Liver (tissue), 9 donors: ENCODE measurements around the gene PREPL. TPM values are rescaled to one million over a fixed set of nuclear protein-coding genes. Genes with fewer than 3 reads are reported as not detected.

ENCODE experiments used
- DNase-seq: peaks from one replicate; pipeline ENCODE4 v3.0.0-alpha.2; 2017; ENCODE audit warnings: low spot score
- H3K27ac ChIP-seq, 2 donors: one replicate each; pipeline ENCODE4 v1.7.0; 2013; ENCODE audit warnings: inconsistent platforms in 2 of 2, low read length in 2 of 2, control low read depth in 1 of 2, low read depth in 1 of 2, mild to moderate bottlenecking in 1 of 2
- H3K27me3 ChIP-seq, 4 donors: one replicate each; pipeline versions ENCODE4 v1.6.1 to v1.7.0; 2013; ENCODE audit warnings: low read length in 3 of 4, inconsistent platforms in 1 of 4, mild to moderate bottlenecking in 1 of 4, moderate library complexity in 1 of 4; ENCODE audit not compliant: control insufficient read depth in 4 of 4, insufficient read depth in 4 of 4
- H3K36me3 ChIP-seq, 4 donors: one replicate each; pipeline versions ENCODE4 v1.6.1 to v1.7.0; 2013; ENCODE audit warnings: low read length in 3 of 4, mild to moderate bottlenecking in 3 of 4, low read depth in 1 of 4, moderate library complexity in 1 of 4; ENCODE audit not compliant: control insufficient read depth in 4 of 4, insufficient read depth in 3 of 4
- H3K4me1 ChIP-seq, 4 donors: one replicate each; pipeline versions ENCODE4 v1.6.1 to v1.7.0; 2013; ENCODE audit warnings: low read length in 3 of 4, mild to moderate bottlenecking in 3 of 4, moderate library complexity in 1 of 4; ENCODE audit not compliant: control insufficient read depth in 4 of 4, insufficient read depth in 4 of 4
- H3K4me3 ChIP-seq, 3 donors: one replicate each; pipeline versions ENCODE4 v1.6.1 to v1.7.0; 2013; ENCODE audit warnings: low read length in 3 of 3, control low read depth in 1 of 3, low read depth in 1 of 3, mild to moderate bottlenecking in 1 of 3
- H3K9ac ChIP-seq, 2 donors: one replicate each; pipeline ENCODE4 v1.7.0; 2013; ENCODE audit warnings: low read length in 2 of 2, mild to moderate bottlenecking in 2 of 2, moderate library complexity in 2 of 2, control low read depth in 1 of 2, low read depth in 1 of 2
- H3K9me3 ChIP-seq, 4 donors: one replicate each; pipeline versions ENCODE4 v1.6.1 to v1.7.0; 2013; ENCODE audit warnings: low read length in 3 of 4; ENCODE audit not compliant: control insufficient read depth in 4 of 4
- ATF3 ChIP-seq: IDR thresholded peaks from 2 replicates; pipeline ENCODE4 v1.6.1; 2016; ENCODE audit warnings: antibody characterized with exemption
- CTCF ChIP-seq: fragments of 150-350 bp; IDR thresholded peaks from 2 replicates; pipeline ENCODE4 v1.5.1; 2017; ENCODE audit warnings: improper control_type of control experiment, low read depth, low read length; ENCODE audit not compliant: missing input control
- EGR1 ChIP-seq, 2 donors: IDR thresholded peaks; 2 replicates each; pipeline ENCODE4 v1.6.1; 2016 to 2018; ENCODE audit warnings: antibody characterized with exemption in 2 of 2, low read depth in 2 of 2
- FOXA1 ChIP-seq: IDR thresholded peaks from 2 replicates; pipeline ENCODE4 v1.6.1; 2016; ENCODE audit warnings: antibody characterized with exemption
- FOXA2 ChIP-seq: IDR thresholded peaks from 2 replicates; pipeline ENCODE4 v1.6.1; 2016; ENCODE audit warnings: antibody characterized with exemption
- GABPA ChIP-seq, 2 donors: IDR thresholded peaks in 1 of 2; conservative IDR thresholded peaks in 1 of 2; 2 replicates each; pipeline ENCODE4 v1.6.1; 2016; ENCODE audit warnings: antibody characterized with exemption in 2 of 2, mild to moderate bottlenecking in 1 of 2, moderate library complexity in 1 of 2
- HNF4A ChIP-seq, 2 donors: conservative IDR thresholded peaks; 2 replicates each; pipeline ENCODE4 v1.6.1; 2016; ENCODE audit warnings: antibody characterized with exemption in 2 of 2, mild to moderate bottlenecking in 2 of 2
- JUND ChIP-seq, 2 donors: IDR thresholded peaks; 2 replicates each; pipeline ENCODE4 v1.6.1; 2016; ENCODE audit warnings: antibody characterized with exemption in 2 of 2
- MAX ChIP-seq: IDR thresholded peaks from 2 replicates; pipeline ENCODE4 v1.6.1; 2016; ENCODE audit warnings: antibody characterized with exemption
- RAD21 ChIP-seq, 2 donors: IDR thresholded peaks; 2 replicates each; pipeline ENCODE4 v1.6.1; 2016; ENCODE audit warnings: antibody characterized with exemption in 2 of 2, mild to moderate bottlenecking in 2 of 2
- REST ChIP-seq: IDR thresholded peaks from 2 replicates; pipeline ENCODE4 v1.6.1; 2016; ENCODE audit warnings: antibody characterized with exemption, mild to moderate bottlenecking
- RXRA ChIP-seq, 2 donors: IDR thresholded peaks; 2 replicates each; pipeline ENCODE4 v1.6.1; 2017 to 2018; ENCODE audit warnings: antibody characterized with exemption in 2 of 2, mild to moderate bottlenecking in 1 of 2
- SP1 ChIP-seq: IDR thresholded peaks from 2 replicates; pipeline ENCODE4 v1.6.1; 2018; ENCODE audit warnings: antibody characterized with exemption, mild to moderate bottlenecking
- TAF1 ChIP-seq: conservative IDR thresholded peaks from 2 replicates; pipeline ENCODE4 v1.6.1; 2016; ENCODE audit warnings: antibody characterized with exemption, mild to moderate bottlenecking
- YY1 ChIP-seq: IDR thresholded peaks from 2 replicates; pipeline ENCODE4 v1.6.1; 2016; ENCODE audit warnings: antibody characterized with exemption, mild to moderate bottlenecking
- WGBS: extraction: QIAGEN DNeasy Blood & Tissue Kit; methylation state at CpG from one replicate; pipeline ENCODE4 v1.1.7; 2013; 5-methylcytosine and 5-hydroxymethylcytosine counted together
- polyA plus RNA-seq, 2 donors: library from polyadenylated mRNA; stranded (reverse) in 1 of 2; unstranded in 1 of 2; fragments of 200-250 nt in 1 of 2; fragments of >200 nt in 1 of 2; fragmentation: Nextera tagmentation in 1 of 2; extraction: Ambion mirVana in 1 of 2; gene quantifications; one replicate each; pipeline versions ENCODE4 v1.2.1 to v1.2.3, GENCODE V29; 2013 to 2015
- total RNA-seq, 2 donors: library from RNA; depleted of rRNA; stranded (reverse); fragments of >200 nt; gene quantifications; one replicate each; pipeline ENCODE4 v1.2.3, GENCODE V29; 2014
- donor health status: healthy.
- donor health status: healthy.
- donor health status: healthy.
- donor health status: healthy.
- donor health status: healthy.

The PREPL gene
- total and polyA plus RNA-seq, 4 donors: 7.9 to 18.8 (median 11.7) TPM

GRCh38 chr2:44286884-44287638 is 74.2 kb downstream of the PREPL start:
- peak overlapping the region; percentile 85 to 89 for H3K27ac ChIP-seq
- no peak for DNase-seq
- peaks cover 10 to 42% (median 36%) of the 10 kb centered on the region in 4 donors for H3K4me1 ChIP-seq
- peak overlapping the region; percentile 32 to 70 for H3K9ac ChIP-seq
- H3K36me3 ChIP-seq: no peaks in the 10 kb centered on the region
- WGBS: 42% methylated on average over 6 of the region's 6 CpGs
- H3K27me3 ChIP-seq: no peaks in the 10 kb centered on the region
- H3K4me3 ChIP-seq: no peak overlapping the region
- TF ChIP-seq HNF4A (conservative IDR thresholded peaks at IDR 0.05) (peak; percentile 46 to 61), SP1 (peak; percentile 66), FOXA1 (no peak), JUND (IDR thresholded peaks at IDR 0.05) (peak in 1 of 2 donors; percentile 17), TAF1 (no peak), RAD21 (IDR thresholded peaks at IDR 0.05) (peak in 1 of 2 donors; percentile 13), EGR1 (IDR thresholded peaks at IDR 0.05; ENCODE audit: low read depth in 2 of 2) (no peak), FOXA2 (peak; percentile 43), RXRA (IDR thresholded peaks at IDR 0.05) (peak; percentile 60 to 64), CTCF (no peak), MAX (peak; percentile 19), GABPA (IDR thresholded peaks at IDR 0.05 in 1 of 2, conservative IDR thresholded peaks at IDR 0.05 in 1 of 2) (no peak), ATF3 (peak; percentile 84), YY1 (peak; percentile 53)
- H3K9me3 ChIP-seq: no peaks in the 10 kb centered on the region

GRCh38 chr2:44286119-44286883 is 75.0 kb downstream of the PREPL start:
- Histone ChIP-seq H3K27ac (peak overlapping the region; percentile 85 to 89), H3K9ac (no peak overlapping the region), H3K4me1 (peaks cover 9 to 35% (median 31%) of the 10 kb centered on the region in 4 donors), H3K4me3 (no peak overlapping the region), H3K27me3 (no peaks in the 10 kb centered on the region), H3K36me3 (no peaks in the 10 kb centered on the region), H3K9me3 (no peaks in the 10 kb centered on the region)
- WGBS: 96% methylated on average over 26 of the region's 26 CpGs
- no peak for DNase-seq
- no peak for TF ChIP-seq TAF1
- TF ChIP-seq FOXA1: no peak
- no peak for TF ChIP-seq SP1
- TF ChIP-seq RAD21 (IDR thresholded peaks at IDR 0.05): no peak
- TF ChIP-seq REST: no peak
